WTC11 (cell line): Measurements from ENCODE around the gene FRYL. TPM values are rescaled to one million over a fixed set of nuclear protein-coding genes. Genes with fewer than 3 reads are reported as not detected.

Source experiments
- AFF4 ChIP-seq: sonication (generic); formaldehyde crosslinking; IDR thresholded peaks from 2 replicates; pipeline ENCODE4 v1.8.1; 2023; ENCODE audit warnings: mild to moderate bottlenecking, missing genetic modification reagents, borderline replicate concordance
- ARID4B ChIP-seq: sonication (generic); formaldehyde crosslinking; IDR thresholded peaks from 2 replicates; pipeline ENCODE4 v1.8.0; 2023; ENCODE audit warnings: missing genetic modification reagents, mild to moderate bottlenecking, borderline replicate concordance
- ATF2 ChIP-seq: sonication (generic); formaldehyde crosslinking; IDR thresholded peaks from 2 replicates; pipeline ENCODE4 v1.8.1; 2022; ENCODE audit warnings: low read depth, missing genetic modification reagents, borderline replicate concordance
- ATF3 ChIP-seq: sonication (generic); formaldehyde crosslinking; conservative IDR thresholded peaks from 2 replicates; pipeline ENCODE4 v1.8.1; 2022; ENCODE audit warnings: mild to moderate bottlenecking, missing genetic modification reagents
- E2F1 ChIP-seq: sonication (generic); formaldehyde crosslinking; IDR thresholded peaks from 2 replicates; pipeline ENCODE4 v1.8.0; 2022; ENCODE audit warnings: mild to moderate bottlenecking, missing genetic modification reagents
- ETV6 ChIP-seq: sonication (generic); formaldehyde crosslinking; IDR thresholded peaks from 2 replicates; pipeline ENCODE4 v1.8.1; 2022; ENCODE audit warnings: mild to moderate bottlenecking, missing genetic modification reagents
- FOXP4 ChIP-seq: sonication (generic); formaldehyde crosslinking; IDR thresholded peaks from 2 replicates; pipeline ENCODE4 v1.8.0; 2022; ENCODE audit warnings: mild to moderate bottlenecking, missing genetic modification reagents
- GRHL2 ChIP-seq: fragments of 250-450 bp; sonication (Bioruptor Pico); IDR thresholded peaks from 2 replicates; pipeline ENCODE4 v1.8.0; 2022; ENCODE audit warnings: mild to moderate bottlenecking, moderate library complexity; ENCODE audit not compliant: insufficient replicate concordance, severe bottlenecking
- NFATC4 ChIP-seq: fragments of 250-450 bp; sonication (Bioruptor Pico); IDR thresholded peaks from 2 replicates; pipeline ENCODE4 v1.9.0; 2021; ENCODE audit warnings: mild to moderate bottlenecking
- NFE2L1 ChIP-seq: sonication (generic); formaldehyde crosslinking; IDR thresholded peaks from 2 replicates; pipeline ENCODE4 v1.8.1; 2023; ENCODE audit warnings: missing genetic modification reagents
- NFYB ChIP-seq: sonication (generic); formaldehyde crosslinking; conservative IDR thresholded peaks from 2 replicates; pipeline ENCODE4 v1.8.0; 2022; ENCODE audit warnings: low read depth, missing genetic modification reagents
- NR1H2 ChIP-seq: sonication (generic); formaldehyde crosslinking; IDR thresholded peaks from 2 replicates; pipeline ENCODE4 v1.9.0; 2021; ENCODE audit warnings: mild to moderate bottlenecking, moderate library complexity, missing genetic modification reagents
- NR2C2 ChIP-seq: sonication (generic); formaldehyde crosslinking; IDR thresholded peaks from 2 replicates; pipeline ENCODE4 v1.8.0; 2022; ENCODE audit warnings: mild to moderate bottlenecking, missing genetic modification reagents
- SP1 ChIP-seq: sonication (generic); formaldehyde crosslinking; conservative IDR thresholded peaks from 2 replicates; pipeline ENCODE4 v1.8.1; 2022; ENCODE audit warnings: missing genetic modification reagents
- ZNF281 ChIP-seq: sonication (generic); formaldehyde crosslinking; IDR thresholded peaks from 2 replicates; pipeline ENCODE4 v1.8.0; 2023; ENCODE audit warnings: mild to moderate bottlenecking, missing genetic modification reagents
- total RNA-seq: library from RNA; stranded (reverse); gene quantifications from 3 replicates; pipeline ENCODE4 v1.2.3, GENCODE V29; 2021

FRYL gene
- total RNA-seq, 1 experiment from 2014 or later = 38.7 TPM

- no peak for TF ChIP-seq SP1
- no peak for TF ChIP-seq ATF2 (CRISPR knock-in tag)
- no peak for TF ChIP-seq GRHL2
- no peak for TF ChIP-seq E2F1
- no peak for TF ChIP-seq NR2C2 (CRISPR knock-in tag)
- no peak for TF ChIP-seq FOXP4
- TF ChIP-seq ETV6 (CRISPR knock-in tag) = no peak
- no peak for TF ChIP-seq ARID4B
- no peak for TF ChIP-seq ZNF281 (CRISPR knock-in tag)
- TF ChIP-seq ATF3 (CRISPR knock-in tag) = no peak
- no peak for TF ChIP-seq NFATC4 (CRISPR knock-in tag)
- TF ChIP-seq NFE2L1 (CRISPR knock-in tag) = no peak
- TF ChIP-seq AFF4 = no peak
- no peak for TF ChIP-seq NR1H2 (CRISPR knock-in tag)
- TF ChIP-seq NFYB = no peak
- TF ChIP-seq, all 79 proteins: peak for 0
Measured at GRCh38 chr4:48554606-48555005, 225.5 kb downstream of the FRYL start (continued).
